Breast epithelium (tissue), 3 donors: ENCODE data around the gene CXCR1.

Source experiments
- CTCF ChIP-seq, 3 donors: fragments of 450-650 bp; IDR thresholded peaks; one replicate each; pipeline ENCODE4 v1.5.1; 2016 to 2017; ENCODE audit warnings: antibody characterized with exemption in 3 of 3, mild to moderate bottlenecking in 3 of 3, moderate library complexity in 3 of 3
- POLR2A ChIP-seq: fragments of 450-650 bp; IDR thresholded peaks from one replicate; pipeline ENCODE4 v1.6.1; 2016; ENCODE audit warnings: antibody characterized with exemption, mild to moderate bottlenecking, moderate library complexity
- POLR2AphosphoS5 ChIP-seq, 3 donors: sonication (generic); formaldehyde crosslinking; IDR thresholded peaks; one replicate each; pipeline ENCODE4 v1.6.1; 2017; ENCODE audit warnings: antibody characterized with exemption in 3 of 3

DNA sequence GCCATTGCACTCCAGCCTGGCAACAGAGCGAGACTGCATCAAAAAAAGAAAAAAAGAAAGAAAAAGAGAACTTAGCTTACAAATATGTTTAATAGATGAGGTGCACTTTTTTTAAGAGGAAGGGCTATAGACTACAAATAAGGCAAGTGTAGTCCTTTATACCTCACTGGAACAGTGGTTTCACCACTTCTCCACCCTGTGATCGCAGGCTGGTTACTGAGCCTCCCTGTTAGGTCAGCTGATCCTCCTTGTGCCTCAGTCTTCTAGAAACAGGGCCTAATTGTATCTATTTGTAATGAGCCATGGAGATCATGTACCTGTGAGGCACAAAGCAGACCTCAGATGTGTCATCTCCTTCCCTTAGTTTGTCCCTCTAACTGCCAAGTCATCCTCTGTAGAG lies 36.4 kb downstream of the CXCR1 start:
- TF ChIP-seq CTCF (IDR thresholded peaks at IDR 0.05), result no peak
- no peak for TF ChIP-seq POLR2A
- TF ChIP-seq POLR2AphosphoS5 (IDR thresholded peaks at IDR 0.05), result no peak
